PC-9 (cell line): ENCODE measurements around the gene HBG2. TPM values are rescaled to one million over a fixed set of nuclear protein-coding genes. Genes with fewer than 3 reads are reported as not detected.

Source experiments
- BruUV-seq: library from RNA; stranded (reverse); fragments of 400-500 nt; replicated peaks from 2 replicates; lab custom pipeline; 2021; lab: Mats Ljungman, UMichigan
- CTCF ChIA-PET: fragments of 300-600 bp; sonication (Branson Sonifier 250); formaldehyde crosslinking; loops from one replicate; lab custom pipeline; 2022; ENCODE audit warnings: antibody characterized with exemption; lab: Charles Lee
- POLR2A ChIA-PET: fragments of 300-600 bp; sonication (Branson Sonifier 250); formaldehyde crosslinking; loops from one replicate; lab custom pipeline; 2022; ENCODE audit warnings: antibody characterized with exemption; ENCODE audit not compliant: unreplicated experiment; lab: Charles Lee
- DNase-seq, 2 experiments: peaks; one replicate each; pipeline versions ENCODE4 v3.0.0 to v3.0.0-alpha.2; 2015 to 2022; ENCODE audit warnings: mixed read lengths in 1 of 2
- H2AFZ ChIP-seq: fragments of 200-600 bp; sonication (generic); 2 replicates; pipeline ENCODE4 v1.8.1; 2017; ENCODE audit warnings: antibody characterized with exemption
- H3F3A ChIP-seq: fragments of 200-600 bp; sonication (generic); 2 replicates; pipeline ENCODE4 v1.8.1; 2017; ENCODE audit warnings: antibody characterized with exemption, mild to moderate bottlenecking, low read depth; ENCODE audit not compliant: insufficient read depth
- H3K27ac ChIP-seq: fragments of 200-600 bp; sonication (generic); 2 replicates; pipeline ENCODE4 v1.6.1; 2016; ENCODE audit warnings: mixed run types
- H3K27me3 ChIP-seq: fragments of 200-600 bp; sonication (generic); 2 replicates; pipeline ENCODE4 v1.6.1; 2016; ENCODE audit warnings: low read depth, mixed run types; ENCODE audit not compliant: insufficient read depth
- H3K36me3 ChIP-seq: fragments of 200-600 bp; sonication (generic); 2 replicates; pipeline ENCODE4 v1.6.1; 2016; ENCODE audit warnings: low read depth, mixed run types
- H3K4me1 ChIP-seq: fragments of 200-600 bp; sonication (generic); replicated peaks from 2 replicates; pipeline ENCODE4 v1.6.1; 2016; ENCODE audit warnings: mixed run types; ENCODE audit not compliant: insufficient read depth
- H3K4me2 ChIP-seq: fragments of 200-600 bp; sonication (generic); 2 replicates; pipeline ENCODE4 v1.6.1; 2017; ENCODE audit warnings: mixed run types
- H3K4me3 ChIP-seq: fragments of 200-600 bp; sonication (generic); 2 replicates; pipeline ENCODE4 v1.6.1; 2016; ENCODE audit warnings: mixed run types
- H3K79me2 ChIP-seq: fragments of 200-600 bp; sonication (generic); 2 replicates; pipeline ENCODE4 v1.6.1; 2017; ENCODE audit warnings: low read depth, mixed run types
- H3K9me2 ChIP-seq: fragments of 200-600 bp; sonication (generic); 2 replicates; pipeline ENCODE4 v1.8.1; 2017; ENCODE audit warnings: mild to moderate bottlenecking; ENCODE audit not compliant: insufficient read depth
- H3K9me3 ChIP-seq: fragments of 200-600 bp; sonication (generic); 2 replicates; pipeline ENCODE4 v1.8.1; 2016; ENCODE audit warnings: low read depth; ENCODE audit not compliant: insufficient read depth
- H4K20me1 ChIP-seq: fragments of 200-600 bp; sonication (generic); 2 replicates; pipeline ENCODE4 v1.8.1; 2017; ENCODE audit not compliant: insufficient read depth
- EZH2 ChIP-seq: fragments of 200-600 bp; sonication (generic); IDR thresholded peaks from 2 replicates; pipeline ENCODE4 v1.8.0; 2017; ENCODE audit warnings: antibody characterized with exemption, low read depth
- intact Hi-C: fragments of 100-400 bp; cut with micrococcal nuclease; formaldehyde crosslinking; loops from one replicate; pipeline ENCODE4 v1.10.0; 2022; ENCODE audit not compliant: unreplicated experiment
- total RNA-seq: library from RNA; stranded (reverse); gene quantifications from 2 replicates; pipeline ENCODE4 v1.2.3, GENCODE V29; 2021
- TF ChIP-seq, protein P1 (sequence below): fragments of 200-600 bp; sonication (generic); conservative IDR thresholded peaks from 2 replicates; pipeline ENCODE4 v1.6.1; 2017; ENCODE audit warnings: mixed run types, antibody characterized with exemption, mild to moderate bottlenecking, moderate library complexity

HBG2 gene
- total RNA-seq, 1 experiment from 2014 or later, result not detected

DNA sequence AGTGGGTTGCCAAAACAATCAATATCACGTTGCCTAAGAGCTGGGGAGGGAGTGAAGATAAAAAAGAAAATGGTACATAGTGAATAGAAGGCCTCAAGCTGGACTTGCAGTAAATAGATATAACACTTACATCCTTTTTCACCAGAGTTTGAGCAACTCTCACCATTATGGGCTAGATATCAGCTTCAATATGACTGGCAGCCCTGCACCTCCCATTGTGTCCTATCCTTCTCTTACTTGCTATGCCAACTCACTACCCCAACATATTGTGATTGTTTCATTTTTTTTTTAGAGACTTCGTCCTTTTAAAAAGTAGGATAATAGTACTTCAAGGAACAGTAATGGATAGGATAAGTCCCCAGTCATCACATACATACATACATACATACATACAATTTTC, 12.4 kb downstream of the HBG2 start:
- no peak overlapping the region for H3K27ac ChIP-seq
- no peaks in the 10 kb centered on the region for H3K9me2 ChIP-seq
- H3F3A ChIP-seq, result no peaks in the 10 kb centered on the region
- no peaks in the 10 kb centered on the region for H3K79me2 ChIP-seq
- CTCF ChIA-PET, result no interaction called here
- H3K4me2 ChIP-seq, result no peak overlapping the region
- POLR2A ChIA-PET, result no interaction called here
- BruUV-seq, result no TSS peak
- no peaks in the 10 kb centered on the region for H3K27me3 ChIP-seq
- TF ChIP-seq EZH2, result no peak
- TF ChIP-seq, protein P1, sequence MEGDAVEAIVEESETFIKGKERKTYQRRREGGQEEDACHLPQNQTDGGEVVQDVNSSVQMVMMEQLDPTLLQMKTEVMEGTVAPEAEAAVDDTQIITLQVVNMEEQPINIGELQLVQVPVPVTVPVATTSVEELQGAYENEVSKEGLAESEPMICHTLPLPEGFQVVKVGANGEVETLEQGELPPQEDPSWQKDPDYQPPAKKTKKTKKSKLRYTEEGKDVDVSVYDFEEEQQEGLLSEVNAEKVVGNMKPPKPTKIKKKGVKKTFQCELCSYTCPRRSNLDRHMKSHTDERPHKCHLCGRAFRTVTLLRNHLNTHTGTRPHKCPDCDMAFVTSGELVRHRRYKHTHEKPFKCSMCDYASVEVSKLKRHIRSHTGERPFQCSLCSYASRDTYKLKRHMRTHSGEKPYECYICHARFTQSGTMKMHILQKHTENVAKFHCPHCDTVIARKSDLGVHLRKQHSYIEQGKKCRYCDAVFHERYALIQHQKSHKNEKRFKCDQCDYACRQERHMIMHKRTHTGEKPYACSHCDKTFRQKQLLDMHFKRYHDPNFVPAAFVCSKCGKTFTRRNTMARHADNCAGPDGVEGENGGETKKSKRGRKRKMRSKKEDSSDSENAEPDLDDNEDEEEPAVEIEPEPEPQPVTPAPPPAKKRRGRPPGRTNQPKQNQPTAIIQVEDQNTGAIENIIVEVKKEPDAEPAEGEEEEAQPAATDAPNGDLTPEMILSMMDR, result no peak
- H3K4me1 ChIP-seq, result no peaks in the 10 kb centered on the region
- no peak for DNase-seq
- no peak overlapping the region for H2AFZ ChIP-seq
- H3K4me3 ChIP-seq, result no peak overlapping the region
- H4K20me1 ChIP-seq, result no peaks in the 10 kb centered on the region
- H3K36me3 ChIP-seq, result no peaks in the 10 kb centered on the region
- H3K9me3 ChIP-seq, result no peaks in the 10 kb centered on the region
- intact Hi-C loops, result no loop called here

DNA sequence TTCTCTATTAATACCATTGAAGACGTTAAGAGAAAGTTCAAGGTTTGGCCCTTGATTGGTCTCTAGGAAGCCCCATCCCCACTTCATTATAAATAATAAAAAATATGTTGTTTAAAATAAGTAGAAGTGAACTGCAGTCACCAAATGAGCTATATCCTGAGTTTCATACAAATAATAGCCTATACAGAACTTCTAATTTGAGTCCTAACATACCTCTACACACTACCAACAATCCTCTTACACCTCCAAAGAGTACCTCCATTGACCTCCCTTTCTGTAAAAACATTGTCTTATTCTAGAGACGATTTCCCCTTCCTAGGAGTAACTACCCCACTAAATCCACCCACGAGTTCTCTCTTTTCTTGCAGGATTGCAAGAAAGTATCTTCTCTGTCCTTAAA, 13.1 kb downstream of the HBG2 start:
- Histone ChIP-seq H3K9me3 (no peaks in the 10 kb centered on the region), H3K27ac (no peak overlapping the region), H3F3A (no peaks in the 10 kb centered on the region), H3K9me2 (no peaks in the 10 kb centered on the region), H3K79me2 (no peaks in the 10 kb centered on the region), H3K4me2 (no peak overlapping the region), H3K27me3 (no peaks in the 10 kb centered on the region), H2AFZ (no peak overlapping the region), H3K4me1 (no peaks in the 10 kb centered on the region), H4K20me1 (no peaks in the 10 kb centered on the region), H3K36me3 (no peaks in the 10 kb centered on the region), H3K4me3 (no peak overlapping the region)
- ChIA-PET POLR2A (no interaction called here), CTCF (no interaction called here)
- no TSS peak for BruUV-seq
- TF ChIP-seq EZH2, result no peak
- no peak for DNase-seq
- intact Hi-C loops, result no loop called here

GRCh38 chr11:5240458-5240857, 14.1 kb downstream of the HBG2 start:
- Histone ChIP-seq H4K20me1 (no peaks in the 10 kb centered on the region), H3K79me2 (no peaks in the 10 kb centered on the region), H3K9me2 (no peaks in the 10 kb centered on the region), H3K27ac (no peak overlapping the region), H3K27me3 (no peaks in the 10 kb centered on the region), H3K4me1 (no peaks in the 10 kb centered on the region), H3K4me3 (no peak overlapping the region), H3F3A (no peaks in the 10 kb centered on the region), H3K4me2 (no peak overlapping the region), H3K36me3 (no peaks in the 10 kb centered on the region), H2AFZ (no peak overlapping the region), H3K9me3 (no peaks in the 10 kb centered on the region)
- intact Hi-C loops, result no loop called here
- POLR2A ChIA-PET, result no interaction called here
- no TSS peak for BruUV-seq
- no peak for DNase-seq
- no peak for TF ChIP-seq EZH2
- TF ChIP-seq, protein P1, result no peak
- CTCF ChIA-PET, result no interaction called here

DNA sequence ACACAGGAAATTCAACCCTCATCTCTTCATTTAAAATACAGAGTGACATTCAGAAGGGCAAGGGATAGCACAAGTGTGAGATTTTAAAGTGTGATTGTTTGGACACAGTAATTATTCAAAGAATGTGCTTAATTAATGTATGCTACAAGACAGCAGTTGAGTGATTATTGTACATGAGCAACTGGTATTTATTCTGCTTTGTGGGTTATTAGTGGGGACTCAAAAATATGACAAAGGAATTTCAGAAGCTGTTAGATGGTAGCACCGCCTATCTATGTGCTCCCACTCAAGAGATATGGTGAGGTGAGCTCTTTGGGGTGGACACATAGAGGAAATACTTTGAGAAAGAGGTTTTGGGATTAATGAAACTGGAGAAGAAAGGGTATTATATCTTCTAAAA, 14.5 kb downstream of the HBG2 start:
- Histone ChIP-seq H3K4me3 (no peak overlapping the region), H3K9me3 (no peaks in the 10 kb centered on the region), H3K4me1 (no peaks in the 10 kb centered on the region), H3K27me3 (no peaks in the 10 kb centered on the region), H3K9me2 (no peaks in the 10 kb centered on the region), H2AFZ (no peak overlapping the region), H3K36me3 (no peaks in the 10 kb centered on the region), H4K20me1 (no peaks in the 10 kb centered on the region), H3K27ac (no peak overlapping the region), H3F3A (no peaks in the 10 kb centered on the region), H3K79me2 (no peaks in the 10 kb centered on the region), H3K4me2 (no peak overlapping the region)
- DNase-seq, result no peak
- TF ChIP-seq EZH2, result no peak
- TF ChIP-seq, protein P1, result no peak
- ChIA-PET POLR2A (no interaction called here), CTCF (no interaction called here)
- intact Hi-C loops, result no loop called here
- BruUV-seq, result no TSS peak
